HepG2 (cell line): ENCODE data around the gene IL4I1. TPM values are rescaled to one million over a fixed set of nuclear protein-coding genes. Genes with fewer than 3 reads are reported as not detected.
A peak's percentile ranks its signal among the peaks of the same experiment; 100 is the strongest.

Source experiments
- ISL2 ChIP-seq: sonication (generic); formaldehyde crosslinking; IDR thresholded peaks from 2 replicates; pipeline ENCODE4 v1.5.0; 2020; ENCODE audit warnings: missing genetic modification reagents
- MAFF ChIP-seq: IDR thresholded peaks from 2 replicates; pipeline ENCODE4 v1.6.1; 2011; ENCODE audit warnings: low read depth, low read length, improper control_type of control experiment
- MLLT10 ChIP-seq: sonication (generic); formaldehyde crosslinking; IDR thresholded peaks from 2 replicates; pipeline ENCODE4 v1.4.0; 2020; ENCODE audit warnings: missing genetic modification reagents
- MTF1 ChIP-seq: sonication (generic); formaldehyde crosslinking; IDR thresholded peaks from 2 replicates; pipeline ENCODE4 v1.5.0; 2020; ENCODE audit warnings: missing genetic modification reagents
- MYNN ChIP-seq: sonication (generic); formaldehyde crosslinking; IDR thresholded peaks from 2 replicates; pipeline ENCODE4 v1.4.0; 2020; ENCODE audit warnings: mild to moderate bottlenecking, low read depth, missing genetic modification reagents
- MZF1 ChIP-seq: sonication (generic); formaldehyde crosslinking; IDR thresholded peaks from 2 replicates; pipeline ENCODE4 v1.8.1; 2023; ENCODE audit warnings: mild to moderate bottlenecking, missing genetic modification reagents, borderline replicate concordance
- NONO ChIP-seq, 2 experiments: fragments of 450-650 bp in 1 of 2; sonication (generic) in 1 of 2; formaldehyde crosslinking in 1 of 2; IDR thresholded peaks in 1 of 2; conservative IDR thresholded peaks in 1 of 2; 2 replicates each; pipeline versions ENCODE4 v1.6.1 to v1.8.0; 2017 to 2022; ENCODE audit warnings: mild to moderate bottlenecking in 1 of 2, missing genetic modification reagents in 1 of 2, moderate library complexity in 1 of 2
- NR2C2 ChIP-seq: sonication (generic); formaldehyde crosslinking; IDR thresholded peaks from 2 replicates; pipeline ENCODE4 v1.4.0; 2020; ENCODE audit warnings: missing genetic modification reagents, mild to moderate bottlenecking, moderate library complexity, borderline replicate concordance
- POLR2AphosphoS2 ChIP-seq: IDR thresholded peaks from 2 replicates; pipeline ENCODE4 v1.6.1; 2011; ENCODE audit warnings: low read depth, low read length, improper control_type of control experiment
- SRSF9 ChIP-seq: fragments of 200-400 bp; formaldehyde crosslinking; IDR thresholded peaks from 2 replicates; pipeline ENCODE4 v1.6.1; 2018; ENCODE audit warnings: borderline replicate concordance, mild to moderate bottlenecking, low read depth, low read length; ENCODE audit not compliant: insufficient read depth, poor library complexity, severe bottlenecking
- TBL1XR1 ChIP-seq: fragments of 150-350 bp; IDR thresholded peaks from 2 replicates; pipeline ENCODE4 v1.6.1; 2014; ENCODE audit warnings: borderline replicate concordance, low read length; ENCODE audit not compliant: partially characterized antibody
- ZBTB20 ChIP-seq: sonication (generic); formaldehyde crosslinking; IDR thresholded peaks from 2 replicates; pipeline ENCODE4 v1.8.1; 2023; ENCODE audit warnings: missing genetic modification reagents, low read depth, mild to moderate bottlenecking, borderline replicate concordance
- ZBTB8A ChIP-seq: sonication (generic); formaldehyde crosslinking; IDR thresholded peaks from 2 replicates; pipeline ENCODE4 v1.4.0; 2020; ENCODE audit warnings: mild to moderate bottlenecking, low read depth, missing genetic modification reagents, borderline replicate concordance
- ZNF138 ChIP-seq: sonication (generic); formaldehyde crosslinking; IDR thresholded peaks from 2 replicates; pipeline ENCODE4 v1.5.0; 2020; ENCODE audit warnings: mild to moderate bottlenecking, low read depth, missing genetic modification reagents
- ZNF326 ChIP-seq: sonication (generic); formaldehyde crosslinking; IDR thresholded peaks from 2 replicates; pipeline ENCODE4 v1.4.0; 2020; ENCODE audit warnings: missing genetic modification reagents, borderline replicate concordance
- ZNF430 ChIP-seq: sonication (generic); formaldehyde crosslinking; IDR thresholded peaks from 2 replicates; pipeline ENCODE4 v1.9.0; 2021; ENCODE audit warnings: mild to moderate bottlenecking, missing genetic modification reagents
- ZNF83 ChIP-seq: sonication (generic); formaldehyde crosslinking; IDR thresholded peaks from 2 replicates; pipeline ENCODE4 v1.4.0; 2020; ENCODE audit warnings: missing genetic modification reagents, mild to moderate bottlenecking, borderline replicate concordance
- polyA plus RNA-seq, 8 experiments: library from polyadenylated mRNA; depleted of rRNA in 3 of 8; stranded (reverse) in 7 of 8; unstranded in 1 of 8; fragments of >200 nt; fragmentation: Illumina TruSeq in 4 of 8; extraction: Trizol in 4 of 8; gene quantifications; 2 replicates each; pipeline versions ENCODE4 v1.2.1 to v1.2.3, GENCODE V29; 2011 to 2016; ENCODE audit warnings: low read depth in 4 of 8, missing spikeins in 1 of 8, mixed read lengths in 1 of 8; ENCODE audit not compliant: insufficient read depth in 1 of 8
- total RNA-seq, 5 experiments: library from RNA; depleted of rRNA; stranded (reverse); fragments of >200 nt; fragmentation: Illumina TruSeq; extraction: Trizol; gene quantifications; 2 replicates each; pipeline ENCODE4 v1.2.3, GENCODE V29; 2016; ENCODE audit warnings: low read depth in 1 of 5
- TF ChIP-seq, protein P1 (sequence below): sonication (generic); formaldehyde crosslinking; conservative IDR thresholded peaks from 2 replicates; pipeline ENCODE4 v1.4.0; 2020; ENCODE audit warnings: missing genetic modification reagents
- TF ChIP-seq, protein P2 (sequence below), 2 experiments: fragments of 450-650 bp in 1 of 2; sonication (generic) in 1 of 2; formaldehyde crosslinking; IDR thresholded peaks; 2 replicates each; pipeline versions ENCODE4 v1.5.0 to v1.8.0; 2020 to 2022; ENCODE audit warnings: mild to moderate bottlenecking in 1 of 2, missing genetic modification reagents in 1 of 2
- TF ChIP-seq, protein P3 (sequence below): sonication (generic); formaldehyde crosslinking; IDR thresholded peaks from 2 replicates; pipeline ENCODE4 v1.8.1; 2023; ENCODE audit warnings: mild to moderate bottlenecking, missing genetic modification reagents
- TF ChIP-seq, protein P4 (sequence below): sonication (generic); formaldehyde crosslinking; conservative IDR thresholded peaks from 2 replicates; pipeline ENCODE4 v1.4.0; 2020; ENCODE audit warnings: missing genetic modification reagents
- TF ChIP-seq, protein P5 (sequence below): sonication (generic); formaldehyde crosslinking; IDR thresholded peaks from 2 replicates; pipeline ENCODE4 v1.4.0; 2020; ENCODE audit warnings: low read depth, mild to moderate bottlenecking, missing genetic modification reagents

IL4I1 gene
- total and polyA plus RNA-seq, 2 of the 13 experiments (the other 11 are each of a cell fraction or from before 2014, with no cell fraction given) = not detected

DNA sequence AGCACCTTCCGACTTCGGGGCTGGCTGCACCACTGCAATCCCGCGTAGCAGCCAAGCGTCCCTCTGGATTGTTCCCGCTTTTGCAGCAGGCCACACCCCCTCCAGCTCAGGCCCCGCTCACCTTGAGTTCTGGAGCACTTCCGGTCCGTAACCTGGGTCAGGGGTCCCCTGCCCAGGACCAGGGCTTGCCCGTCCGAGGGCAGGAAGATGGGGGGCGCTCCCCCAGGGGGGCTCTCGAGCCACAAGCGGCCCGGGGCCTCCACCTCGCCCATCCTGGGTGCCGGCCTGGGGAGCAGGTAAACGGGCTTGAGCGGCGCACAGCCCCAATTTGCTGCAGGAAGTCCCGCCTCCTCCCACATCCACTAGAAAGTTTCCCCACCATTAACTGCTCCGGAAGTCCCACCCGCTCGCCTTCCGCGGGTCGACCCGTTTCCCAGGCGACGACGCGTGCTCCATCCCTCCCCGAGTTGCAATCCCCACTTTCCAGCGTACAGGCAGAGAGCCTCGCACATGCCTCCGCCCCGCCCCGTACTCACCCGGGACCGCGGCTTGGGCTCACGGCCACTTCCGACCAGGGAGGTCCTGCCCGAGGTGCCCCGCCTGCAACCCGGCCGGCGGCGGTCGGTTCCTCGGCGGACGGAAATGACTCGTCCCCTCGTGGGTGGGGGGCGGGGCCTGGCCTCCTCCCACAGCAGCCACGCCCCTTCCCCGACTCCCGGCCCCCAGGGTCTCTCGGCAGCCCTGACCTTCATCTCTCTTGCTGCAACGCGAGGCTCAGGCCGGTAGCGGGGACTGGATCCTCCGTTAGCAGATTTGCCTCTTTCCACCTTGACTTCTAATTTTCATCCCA lies 29.5 kb downstream of the IL4I1 start, which contains the start of gene PNKP (continued):
- TF ChIP-seq, protein P1, sequence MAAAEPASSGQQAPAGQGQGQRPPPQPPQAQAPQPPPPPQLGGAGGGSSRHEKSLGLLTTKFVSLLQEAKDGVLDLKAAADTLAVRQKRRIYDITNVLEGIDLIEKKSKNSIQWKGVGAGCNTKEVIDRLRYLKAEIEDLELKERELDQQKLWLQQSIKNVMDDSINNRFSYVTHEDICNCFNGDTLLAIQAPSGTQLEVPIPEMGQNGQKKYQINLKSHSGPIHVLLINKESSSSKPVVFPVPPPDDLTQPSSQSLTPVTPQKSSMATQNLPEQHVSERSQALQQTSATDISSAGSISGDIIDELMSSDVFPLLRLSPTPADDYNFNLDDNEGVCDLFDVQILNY (CRISPR knock-in tag) = 0 out of 2 replicates have a peak, but pooled peaks have one; percentile 32
- TF ChIP-seq MTF1 (CRISPR knock-in tag) = no peak
- TF ChIP-seq MLLT10 (CRISPR knock-in tag) = no peak
- no peak for TF ChIP-seq POLR2AphosphoS2
- TF ChIP-seq, protein P2, sequence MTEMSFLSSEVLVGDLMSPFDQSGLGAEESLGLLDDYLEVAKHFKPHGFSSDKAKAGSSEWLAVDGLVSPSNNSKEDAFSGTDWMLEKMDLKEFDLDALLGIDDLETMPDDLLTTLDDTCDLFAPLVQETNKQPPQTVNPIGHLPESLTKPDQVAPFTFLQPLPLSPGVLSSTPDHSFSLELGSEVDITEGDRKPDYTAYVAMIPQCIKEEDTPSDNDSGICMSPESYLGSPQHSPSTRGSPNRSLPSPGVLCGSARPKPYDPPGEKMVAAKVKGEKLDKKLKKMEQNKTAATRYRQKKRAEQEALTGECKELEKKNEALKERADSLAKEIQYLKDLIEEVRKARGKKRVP (CRISPR knock-in tag; IDR thresholded peaks at IDR 0.05) = peak in 1 of 2 experiments; percentile 34; a peak in 1 of 4 replicates
- no peak for TF ChIP-seq ZNF83
- no peak for TF ChIP-seq ZBTB8A (CRISPR knock-in tag)
- no peak for TF ChIP-seq TBL1XR1
- TF ChIP-seq ZNF138 = 0 out of 2 replicates have a peak, but pooled peaks have one; percentile 14
- TF ChIP-seq MZF1 = no peak
- TF ChIP-seq, protein P3, sequence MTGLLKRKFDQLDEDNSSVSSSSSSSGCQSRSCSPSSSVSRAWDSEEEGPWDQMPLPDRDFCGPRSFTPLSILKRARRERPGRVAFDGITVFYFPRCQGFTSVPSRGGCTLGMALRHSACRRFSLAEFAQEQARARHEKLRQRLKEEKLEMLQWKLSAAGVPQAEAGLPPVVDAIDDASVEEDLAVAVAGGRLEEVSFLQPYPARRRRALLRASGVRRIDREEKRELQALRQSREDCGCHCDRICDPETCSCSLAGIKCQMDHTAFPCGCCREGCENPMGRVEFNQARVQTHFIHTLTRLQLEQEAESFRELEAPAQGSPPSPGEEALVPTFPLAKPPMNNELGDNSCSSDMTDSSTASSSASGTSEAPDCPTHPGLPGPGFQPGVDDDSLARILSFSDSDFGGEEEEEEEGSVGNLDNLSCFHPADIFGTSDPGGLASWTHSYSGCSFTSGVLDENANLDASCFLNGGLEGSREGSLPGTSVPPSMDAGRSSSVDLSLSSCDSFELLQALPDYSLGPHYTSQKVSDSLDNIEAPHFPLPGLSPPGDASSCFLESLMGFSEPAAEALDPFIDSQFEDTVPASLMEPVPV (CRISPR knock-in tag) = peak; percentile 87
- TF ChIP-seq MYNN = no peak
- TF ChIP-seq ISL2 (CRISPR knock-in tag) = 0 out of 2 replicates have a peak, but pooled peaks have one; percentile 8
- TF ChIP-seq ZNF326 = no peak
- TF ChIP-seq ZNF430 (CRISPR knock-in tag) = 0 out of 2 replicates have a peak, but pooled peaks have one; percentile 67
- no peak for TF ChIP-seq SRSF9
- peak; percentile 95 for TF ChIP-seq NR2C2 (CRISPR knock-in tag)
- TF ChIP-seq MAFF = no peak
- TF ChIP-seq ZBTB20 = no peak
- TF ChIP-seq, protein P4, sequence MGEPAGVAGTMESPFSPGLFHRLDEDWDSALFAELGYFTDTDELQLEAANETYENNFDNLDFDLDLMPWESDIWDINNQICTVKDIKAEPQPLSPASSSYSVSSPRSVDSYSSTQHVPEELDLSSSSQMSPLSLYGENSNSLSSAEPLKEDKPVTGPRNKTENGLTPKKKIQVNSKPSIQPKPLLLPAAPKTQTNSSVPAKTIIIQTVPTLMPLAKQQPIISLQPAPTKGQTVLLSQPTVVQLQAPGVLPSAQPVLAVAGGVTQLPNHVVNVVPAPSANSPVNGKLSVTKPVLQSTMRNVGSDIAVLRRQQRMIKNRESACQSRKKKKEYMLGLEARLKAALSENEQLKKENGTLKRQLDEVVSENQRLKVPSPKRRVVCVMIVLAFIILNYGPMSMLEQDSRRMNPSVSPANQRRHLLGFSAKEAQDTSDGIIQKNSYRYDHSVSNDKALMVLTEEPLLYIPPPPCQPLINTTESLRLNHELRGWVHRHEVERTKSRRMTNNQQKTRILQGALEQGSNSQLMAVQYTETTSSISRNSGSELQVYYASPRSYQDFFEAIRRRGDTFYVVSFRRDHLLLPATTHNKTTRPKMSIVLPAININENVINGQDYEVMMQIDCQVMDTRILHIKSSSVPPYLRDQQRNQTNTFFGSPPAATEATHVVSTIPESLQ = no peak
- no peak for TF ChIP-seq NONO (IDR thresholded peaks at IDR 0.05)
- TF ChIP-seq NONO (CRISPR knock-in tag; conservative IDR thresholded peaks at IDR 0.05) = peak; percentile 96
- TF ChIP-seq, protein P5, sequence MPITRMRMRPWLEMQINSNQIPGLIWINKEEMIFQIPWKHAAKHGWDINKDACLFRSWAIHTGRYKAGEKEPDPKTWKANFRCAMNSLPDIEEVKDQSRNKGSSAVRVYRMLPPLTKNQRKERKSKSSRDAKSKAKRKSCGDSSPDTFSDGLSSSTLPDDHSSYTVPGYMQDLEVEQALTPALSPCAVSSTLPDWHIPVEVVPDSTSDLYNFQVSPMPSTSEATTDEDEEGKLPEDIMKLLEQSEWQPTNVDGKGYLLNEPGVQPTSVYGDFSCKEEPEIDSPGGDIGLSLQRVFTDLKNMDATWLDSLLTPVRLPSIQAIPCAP (CRISPR knock-in tag) = no peak
